A549 (cell line): Measurements from ENCODE around the gene DLG4.

Experiments
- BHLHE40 ChIP-seq: IDR thresholded peaks from 2 replicates; pipeline ENCODE4 v1.6.1; 2012; ENCODE audit warnings: low read depth, low read length, inconsistent platforms
- CBX8 ChIP-seq: fragments of 200-600 bp; sonication (generic); IDR thresholded peaks from 2 replicates; pipeline ENCODE4 v1.6.1; 2016
- HEYL ChIP-seq: fragments of 250-450 bp; sonication (Bioruptor Pico); IDR thresholded peaks from 2 replicates; pipeline ENCODE4 v1.8.0; 2021; ENCODE audit warnings: mild to moderate bottlenecking, moderate library complexity
- POLR2A ChIP-seq: IDR thresholded peaks from 2 replicates; pipeline ENCODE4 v1.6.1; 2012; ENCODE audit warnings: mild to moderate bottlenecking, low read length
- RFX5 ChIP-seq: fragments of 450-650 bp; IDR thresholded peaks from 2 replicates; pipeline ENCODE4 v1.7.1; 2014; ENCODE audit warnings: antibody characterized with exemption, mild to moderate bottlenecking, moderate library complexity
- SMC3 ChIP-seq: fragments of >200 bp; sonication (Bioruptor Twin); formaldehyde crosslinking; IDR thresholded peaks from 3 replicates; pipeline ENCODE4 v1.6.1; 2018; ENCODE audit warnings: inconsistent platforms
- TF ChIP-seq, protein P1 (sequence below): fragments of 250-450 bp; sonication (Bioruptor Pico); IDR thresholded peaks from 2 replicates; pipeline ENCODE4 v1.5.0; 2021; ENCODE audit warnings: mild to moderate bottlenecking, moderate library complexity, borderline replicate concordance
- TF ChIP-seq, protein P2 (sequence below): fragments of >200 bp; sonication (Bioruptor Twin); formaldehyde crosslinking; IDR thresholded peaks from 3 replicates; pipeline ENCODE4 v1.5.1; 2016
- TF ChIP-seq, protein P3 (sequence below): fragments of 150-350 bp; IDR thresholded peaks from 2 replicates; pipeline ENCODE4 v1.6.1; 2014; ENCODE audit warnings: low read depth, mild to moderate bottlenecking, low read length
- TF ChIP-seq, protein P4 (sequence below): fragments of 450-650 bp; IDR thresholded peaks from 2 replicates; pipeline ENCODE4 v1.6.1; 2014; ENCODE audit warnings: antibody characterized with exemption
- TF ChIP-seq, protein P5 (sequence below): IDR thresholded peaks from 2 replicates; pipeline ENCODE4 v1.6.1; 2012

DNA sequence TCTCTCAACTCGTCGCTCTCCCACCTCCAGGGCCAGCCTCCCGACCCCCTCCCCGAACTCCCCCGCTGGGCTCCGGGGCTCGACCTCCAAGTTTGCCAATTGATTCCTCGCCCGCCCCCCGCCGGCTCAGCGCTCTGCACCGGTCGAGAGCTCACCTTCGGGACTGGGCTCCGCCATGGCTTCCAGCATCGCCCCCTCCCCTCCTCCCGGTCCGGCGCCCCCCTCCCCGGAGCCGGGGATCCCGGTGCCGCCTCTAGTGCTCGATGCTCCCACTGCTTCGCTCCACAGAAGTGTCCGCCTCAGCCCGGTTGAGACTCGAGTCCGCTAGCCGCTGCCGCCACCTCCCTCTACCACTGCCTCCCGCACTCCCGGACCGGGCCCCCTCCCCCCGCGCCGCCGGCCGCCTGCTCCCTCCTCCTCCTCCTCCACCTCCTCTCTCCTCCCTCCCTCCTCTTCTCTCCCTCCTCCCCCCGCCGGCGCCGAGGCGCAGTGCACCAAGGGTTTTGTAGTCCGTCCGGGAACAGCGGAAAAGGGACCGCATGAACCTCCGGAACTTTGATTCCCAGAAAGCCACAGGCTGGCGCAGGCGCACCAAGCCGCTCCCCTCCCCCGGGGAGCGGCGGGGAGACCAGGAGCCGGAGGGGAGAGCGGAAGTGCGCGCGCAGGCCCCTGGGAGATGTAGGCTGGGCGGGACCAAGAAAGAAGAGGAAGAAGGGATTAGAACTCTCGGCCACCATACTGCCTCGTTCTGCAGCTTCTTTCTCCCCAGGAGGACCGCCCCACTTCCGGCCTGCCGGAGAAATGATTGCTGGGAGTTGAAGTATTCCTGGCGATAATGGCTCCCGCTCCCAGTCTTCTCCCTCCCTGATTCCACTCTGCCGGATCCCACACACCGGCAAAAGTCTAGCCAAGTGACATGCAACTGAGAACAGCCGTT is 19.7 kb upstream of the DLG4 start, which contains the start of gene PHF23:
- TF ChIP-seq, protein P1, sequence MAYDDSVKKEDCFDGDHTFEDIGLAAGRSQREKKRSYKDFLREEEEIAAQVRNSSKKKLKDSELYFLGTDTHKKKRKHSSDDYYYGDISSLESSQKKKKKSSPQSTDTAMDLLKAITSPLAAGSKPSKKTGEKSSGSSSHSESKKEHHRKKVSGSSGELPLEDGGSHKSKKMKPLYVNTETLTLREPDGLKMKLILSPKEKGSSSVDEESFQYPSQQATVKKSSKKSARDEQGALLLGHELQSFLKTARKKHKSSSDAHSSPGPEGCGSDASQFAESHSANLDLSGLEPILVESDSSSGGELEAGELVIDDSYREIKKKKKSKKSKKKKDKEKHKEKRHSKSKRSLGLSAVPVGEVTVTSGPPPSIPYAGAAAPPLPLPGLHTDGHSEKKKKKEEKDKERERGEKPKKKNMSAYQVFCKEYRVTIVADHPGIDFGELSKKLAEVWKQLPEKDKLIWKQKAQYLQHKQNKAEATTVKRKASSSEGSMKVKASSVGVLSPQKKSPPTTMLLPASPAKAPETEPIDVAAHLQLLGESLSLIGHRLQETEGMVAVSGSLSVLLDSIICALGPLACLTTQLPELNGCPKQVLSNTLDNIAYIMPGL (CRISPR knock-in tag), result no peak
- no peak for TF ChIP-seq HEYL (CRISPR knock-in tag)
- TF ChIP-seq, protein P2, sequence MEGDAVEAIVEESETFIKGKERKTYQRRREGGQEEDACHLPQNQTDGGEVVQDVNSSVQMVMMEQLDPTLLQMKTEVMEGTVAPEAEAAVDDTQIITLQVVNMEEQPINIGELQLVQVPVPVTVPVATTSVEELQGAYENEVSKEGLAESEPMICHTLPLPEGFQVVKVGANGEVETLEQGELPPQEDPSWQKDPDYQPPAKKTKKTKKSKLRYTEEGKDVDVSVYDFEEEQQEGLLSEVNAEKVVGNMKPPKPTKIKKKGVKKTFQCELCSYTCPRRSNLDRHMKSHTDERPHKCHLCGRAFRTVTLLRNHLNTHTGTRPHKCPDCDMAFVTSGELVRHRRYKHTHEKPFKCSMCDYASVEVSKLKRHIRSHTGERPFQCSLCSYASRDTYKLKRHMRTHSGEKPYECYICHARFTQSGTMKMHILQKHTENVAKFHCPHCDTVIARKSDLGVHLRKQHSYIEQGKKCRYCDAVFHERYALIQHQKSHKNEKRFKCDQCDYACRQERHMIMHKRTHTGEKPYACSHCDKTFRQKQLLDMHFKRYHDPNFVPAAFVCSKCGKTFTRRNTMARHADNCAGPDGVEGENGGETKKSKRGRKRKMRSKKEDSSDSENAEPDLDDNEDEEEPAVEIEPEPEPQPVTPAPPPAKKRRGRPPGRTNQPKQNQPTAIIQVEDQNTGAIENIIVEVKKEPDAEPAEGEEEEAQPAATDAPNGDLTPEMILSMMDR, result no peak
- no peak for TF ChIP-seq BHLHE40
- peak; percentile 70 for TF ChIP-seq POLR2A
- TF ChIP-seq, protein P3, sequence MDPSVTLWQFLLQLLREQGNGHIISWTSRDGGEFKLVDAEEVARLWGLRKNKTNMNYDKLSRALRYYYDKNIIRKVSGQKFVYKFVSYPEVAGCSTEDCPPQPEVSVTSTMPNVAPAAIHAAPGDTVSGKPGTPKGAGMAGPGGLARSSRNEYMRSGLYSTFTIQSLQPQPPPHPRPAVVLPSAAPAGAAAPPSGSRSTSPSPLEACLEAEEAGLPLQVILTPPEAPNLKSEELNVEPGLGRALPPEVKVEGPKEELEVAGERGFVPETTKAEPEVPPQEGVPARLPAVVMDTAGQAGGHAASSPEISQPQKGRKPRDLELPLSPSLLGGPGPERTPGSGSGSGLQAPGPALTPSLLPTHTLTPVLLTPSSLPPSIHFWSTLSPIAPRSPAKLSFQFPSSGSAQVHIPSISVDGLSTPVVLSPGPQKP, result no peak
- no peak for TF ChIP-seq CBX8
- TF ChIP-seq RFX5, result no peak
- TF ChIP-seq, protein P4, sequence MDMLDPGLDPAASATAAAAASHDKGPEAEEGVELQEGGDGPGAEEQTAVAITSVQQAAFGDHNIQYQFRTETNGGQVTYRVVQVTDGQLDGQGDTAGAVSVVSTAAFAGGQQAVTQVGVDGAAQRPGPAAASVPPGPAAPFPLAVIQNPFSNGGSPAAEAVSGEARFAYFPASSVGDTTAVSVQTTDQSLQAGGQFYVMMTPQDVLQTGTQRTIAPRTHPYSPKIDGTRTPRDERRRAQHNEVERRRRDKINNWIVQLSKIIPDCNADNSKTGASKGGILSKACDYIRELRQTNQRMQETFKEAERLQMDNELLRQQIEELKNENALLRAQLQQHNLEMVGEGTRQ, result no peak
- TF ChIP-seq SMC3, result no peak
- TF ChIP-seq, protein P5, sequence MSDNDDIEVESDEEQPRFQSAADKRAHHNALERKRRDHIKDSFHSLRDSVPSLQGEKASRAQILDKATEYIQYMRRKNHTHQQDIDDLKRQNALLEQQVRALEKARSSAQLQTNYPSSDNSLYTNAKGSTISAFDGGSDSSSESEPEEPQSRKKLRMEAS, result peak; percentile 52
